ENCODE data around the gene ADGRF5.

Gene ADGRF5, protein sequence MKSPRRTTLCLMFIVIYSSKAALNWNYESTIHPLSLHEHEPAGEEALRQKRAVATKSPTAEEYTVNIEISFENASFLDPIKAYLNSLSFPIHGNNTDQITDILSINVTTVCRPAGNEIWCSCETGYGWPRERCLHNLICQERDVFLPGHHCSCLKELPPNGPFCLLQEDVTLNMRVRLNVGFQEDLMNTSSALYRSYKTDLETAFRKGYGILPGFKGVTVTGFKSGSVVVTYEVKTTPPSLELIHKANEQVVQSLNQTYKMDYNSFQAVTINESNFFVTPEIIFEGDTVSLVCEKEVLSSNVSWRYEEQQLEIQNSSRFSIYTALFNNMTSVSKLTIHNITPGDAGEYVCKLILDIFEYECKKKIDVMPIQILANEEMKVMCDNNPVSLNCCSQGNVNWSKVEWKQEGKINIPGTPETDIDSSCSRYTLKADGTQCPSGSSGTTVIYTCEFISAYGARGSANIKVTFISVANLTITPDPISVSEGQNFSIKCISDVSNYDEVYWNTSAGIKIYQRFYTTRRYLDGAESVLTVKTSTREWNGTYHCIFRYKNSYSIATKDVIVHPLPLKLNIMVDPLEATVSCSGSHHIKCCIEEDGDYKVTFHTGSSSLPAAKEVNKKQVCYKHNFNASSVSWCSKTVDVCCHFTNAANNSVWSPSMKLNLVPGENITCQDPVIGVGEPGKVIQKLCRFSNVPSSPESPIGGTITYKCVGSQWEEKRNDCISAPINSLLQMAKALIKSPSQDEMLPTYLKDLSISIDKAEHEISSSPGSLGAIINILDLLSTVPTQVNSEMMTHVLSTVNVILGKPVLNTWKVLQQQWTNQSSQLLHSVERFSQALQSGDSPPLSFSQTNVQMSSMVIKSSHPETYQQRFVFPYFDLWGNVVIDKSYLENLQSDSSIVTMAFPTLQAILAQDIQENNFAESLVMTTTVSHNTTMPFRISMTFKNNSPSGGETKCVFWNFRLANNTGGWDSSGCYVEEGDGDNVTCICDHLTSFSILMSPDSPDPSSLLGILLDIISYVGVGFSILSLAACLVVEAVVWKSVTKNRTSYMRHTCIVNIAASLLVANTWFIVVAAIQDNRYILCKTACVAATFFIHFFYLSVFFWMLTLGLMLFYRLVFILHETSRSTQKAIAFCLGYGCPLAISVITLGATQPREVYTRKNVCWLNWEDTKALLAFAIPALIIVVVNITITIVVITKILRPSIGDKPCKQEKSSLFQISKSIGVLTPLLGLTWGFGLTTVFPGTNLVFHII (N-terminal part only)

DNA sequence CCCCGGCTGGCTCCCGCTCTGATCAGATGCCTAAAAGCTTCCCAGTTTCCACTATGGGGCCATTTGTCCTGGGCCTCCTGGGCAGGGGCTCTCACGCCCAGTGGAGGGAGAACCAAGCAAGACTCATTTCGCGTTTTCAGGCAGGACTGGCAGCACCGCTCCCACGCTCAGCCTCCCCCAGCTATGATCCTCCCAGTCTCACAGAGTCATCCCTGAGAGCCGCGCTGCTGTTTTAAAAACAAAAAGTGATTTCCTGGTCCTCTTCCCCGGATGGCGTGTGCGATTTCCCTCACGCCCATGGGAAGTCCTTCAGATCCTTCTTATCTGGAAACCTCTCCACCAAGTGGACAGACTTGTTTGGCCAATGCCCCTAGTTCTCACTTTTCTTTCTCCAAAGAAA is at the start of gene ADGRF5:
Gene ADGRF5 (minus strand): TSS at position 208 of the 400 bp plus-strand sequence. CDS start 15,176 bp downstream, outside the sequence.
- DNase-seq, result no peak

GRCh38 chr6:46969206-46969605 is 47.5 kb upstream of the ADGRF5 start:
- DNase-seq, result peak; percentile 7

GRCh38 chr6:46967826-46968349 is 46.1 kb upstream of the ADGRF5 start:
- DNase-seq, result no peak

DNA sequence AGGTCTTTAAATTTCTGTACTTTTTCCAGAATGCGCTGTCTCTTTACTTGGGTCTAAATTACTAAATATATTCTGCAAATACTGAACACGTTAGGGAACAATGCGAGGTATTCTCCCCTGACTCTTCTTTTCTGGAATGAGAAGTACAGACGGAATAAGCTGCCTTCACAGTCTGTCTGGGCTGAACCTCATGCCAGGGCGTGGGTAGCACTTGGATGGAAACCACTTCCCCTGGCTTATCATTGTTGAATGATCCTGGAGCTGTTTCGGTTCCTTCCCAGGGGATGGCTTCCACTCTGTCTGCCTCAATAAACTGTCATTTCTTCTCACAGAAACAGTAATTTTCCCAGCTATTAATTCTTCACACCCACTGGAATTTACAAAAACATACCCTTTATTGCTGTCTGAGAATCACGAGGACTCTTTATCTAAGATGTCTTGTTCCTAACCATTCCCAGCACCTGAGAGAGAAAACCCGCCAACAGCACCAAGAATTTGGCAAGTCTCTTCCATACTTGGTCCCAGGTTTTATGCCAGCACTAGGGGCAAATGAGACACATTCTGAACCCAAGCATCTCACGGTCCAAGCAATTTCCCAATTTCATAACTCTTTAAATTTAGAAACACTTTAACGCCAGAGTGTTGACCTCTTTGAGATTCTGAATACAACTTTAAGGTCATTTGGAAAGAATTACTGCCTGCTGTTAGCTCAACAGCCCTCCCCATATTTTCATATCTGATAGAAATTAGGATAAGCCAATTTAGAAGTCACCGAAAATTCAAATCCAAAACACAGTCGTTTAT is 43.2 kb upstream of the ADGRF5 start:
- DNase-seq, result peak; percentile 16

- DNase-seq, result no peak
Measured at GRCh38 chr6:46963626-46964025, 41.9 kb upstream of the ADGRF5 start.

GRCh38 chr6:46963039-46963438 is 41.3 kb upstream of the ADGRF5 start:
- DNase-seq, result no peak

DNA sequence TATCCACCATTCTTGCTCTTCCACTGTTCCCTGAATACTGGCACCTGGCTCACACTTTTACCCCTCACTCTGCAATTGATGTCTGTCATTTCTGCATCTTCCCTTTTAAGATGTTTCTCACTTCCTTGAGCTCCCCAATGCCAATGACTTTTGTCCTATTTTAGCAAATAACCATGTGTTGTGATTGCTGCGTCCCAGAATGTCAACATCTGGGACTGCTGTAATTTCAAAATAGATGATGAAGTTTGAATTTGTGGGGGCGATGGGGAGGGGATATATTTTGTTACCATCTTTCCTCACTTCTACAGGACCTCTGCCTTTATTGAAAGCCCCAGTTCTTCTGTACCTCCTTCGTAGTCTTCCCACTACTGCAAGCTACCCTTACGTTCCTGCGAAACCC is 40.0 kb upstream of the ADGRF5 start:
- DNase-seq, result peak; percentile 41

GRCh38 chr6:46961232-46961631 is 39.5 kb upstream of the ADGRF5 start:
- peak; percentile 69 for DNase-seq

- DNase-seq, result no peak
Measured at GRCh38 chr6:46959419-46959818, 37.7 kb upstream of the ADGRF5 start.

DNA sequence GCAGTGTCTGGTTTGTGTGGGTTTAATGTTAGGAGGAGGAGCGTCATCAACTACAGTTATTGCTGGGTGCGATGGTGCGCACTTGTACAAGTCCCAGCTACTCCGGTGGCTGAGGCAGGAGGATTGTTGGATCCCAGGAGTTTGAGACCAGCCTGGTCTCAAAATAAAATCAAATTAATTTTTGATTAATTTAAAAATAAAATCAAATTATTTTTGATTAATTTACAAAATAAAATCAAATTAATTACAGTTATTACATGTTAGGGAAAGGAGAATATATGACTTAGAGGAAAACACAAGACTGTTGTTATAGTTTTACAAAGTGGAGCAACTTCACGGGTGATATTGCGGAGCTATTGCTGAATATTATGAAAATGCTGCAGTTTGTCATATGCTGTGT is 34.7 kb upstream of the ADGRF5 start:
- no peak for DNase-seq

DNA sequence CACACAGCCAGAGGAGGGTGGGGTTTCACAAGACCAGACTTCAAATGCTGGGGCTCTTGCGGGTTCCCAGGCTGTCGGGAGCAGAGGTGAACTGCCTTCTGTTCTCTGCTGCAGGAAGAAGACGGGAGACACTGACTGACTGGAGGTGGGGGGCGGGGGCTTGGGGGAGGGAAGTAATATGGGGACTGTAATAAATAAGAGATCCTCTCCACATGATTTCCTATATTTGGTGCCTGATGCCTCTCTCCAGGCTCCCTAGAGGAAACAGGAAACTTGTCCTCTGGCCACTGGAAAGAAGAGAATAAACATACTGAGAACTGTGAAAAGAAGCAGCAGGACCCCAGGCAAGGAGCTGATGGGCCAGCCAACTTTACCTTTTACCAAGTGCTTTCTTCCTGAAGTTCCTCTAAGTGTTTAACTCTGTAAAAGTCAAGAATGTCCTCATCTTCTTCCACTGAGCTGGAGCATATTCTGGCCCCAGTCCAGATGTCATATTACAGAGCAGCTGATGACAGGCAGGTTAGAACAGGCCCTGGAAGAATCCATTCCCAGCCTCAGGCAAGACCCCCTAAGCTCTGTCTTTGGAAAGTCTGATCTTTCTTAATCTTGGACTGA is 33.2 kb upstream of the ADGRF5 start:
- no peak for DNase-seq

GRCh38 chr6:46953921-46954320 is 32.2 kb upstream of the ADGRF5 start:
- DNase-seq, result no peak

DNA sequence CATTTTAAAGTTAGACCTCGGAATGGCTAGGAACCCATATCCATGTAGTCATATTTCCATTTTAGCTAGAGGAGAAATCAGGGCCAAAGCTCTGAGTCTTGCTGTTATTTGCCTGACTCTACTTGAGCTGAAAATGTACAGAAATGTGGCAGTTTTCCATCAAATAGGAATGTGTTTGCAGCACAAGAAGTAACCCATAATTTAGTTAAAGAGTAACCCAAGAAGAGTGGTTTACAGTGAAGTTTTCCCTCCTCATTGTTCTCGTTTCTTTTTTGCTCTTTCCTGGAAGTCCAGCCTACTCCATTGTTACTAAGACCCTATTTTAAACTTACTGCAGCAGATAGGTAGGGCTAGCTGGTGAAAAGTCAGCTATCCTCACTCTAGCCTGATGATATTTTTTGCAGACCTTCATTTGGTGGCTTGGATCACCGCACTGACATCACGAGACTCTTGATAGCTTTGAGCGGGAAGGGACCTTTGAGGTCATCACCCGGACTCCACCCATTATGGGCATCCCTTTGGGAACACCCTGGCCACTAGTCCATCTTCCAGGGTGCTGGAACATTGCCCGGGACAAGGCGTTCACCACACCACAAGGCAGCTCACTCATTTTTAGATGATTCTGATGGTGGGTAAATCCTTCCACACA is 28.0 kb upstream of the ADGRF5 start:
- DNase-seq, result no peak

DNA sequence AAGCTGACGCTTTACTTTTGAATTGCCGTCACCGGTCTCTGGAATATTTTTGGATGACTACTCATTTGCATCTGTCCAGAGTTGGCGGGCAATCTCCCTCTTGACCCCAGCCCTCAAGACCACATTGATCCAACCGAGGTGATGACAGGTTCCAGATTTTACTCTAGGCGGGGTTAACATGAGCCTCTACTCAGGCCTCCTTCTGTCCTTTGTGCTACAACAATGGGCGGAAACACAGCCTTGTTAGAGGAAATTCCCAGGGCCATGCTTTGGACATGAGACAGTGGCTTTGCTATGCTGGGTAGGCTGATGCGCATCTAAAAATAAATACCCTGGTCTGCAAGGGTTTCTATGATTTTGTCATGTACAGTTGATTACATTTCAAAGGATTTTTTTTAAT is 27.0 kb upstream of the ADGRF5 start:
- no peak for DNase-seq

GRCh38 chr6:46947497-46947896 is 25.8 kb upstream of the ADGRF5 start:
- DNase-seq, result no peak

- DNase-seq, result no peak
Measured at GRCh38 chr6:46940433-46941226, 18.9 kb upstream of the ADGRF5 start.

- no peak for DNase-seq
Measured at GRCh38 chr6:46937642-46938041, 15.9 kb upstream of the ADGRF5 start.

DNA sequence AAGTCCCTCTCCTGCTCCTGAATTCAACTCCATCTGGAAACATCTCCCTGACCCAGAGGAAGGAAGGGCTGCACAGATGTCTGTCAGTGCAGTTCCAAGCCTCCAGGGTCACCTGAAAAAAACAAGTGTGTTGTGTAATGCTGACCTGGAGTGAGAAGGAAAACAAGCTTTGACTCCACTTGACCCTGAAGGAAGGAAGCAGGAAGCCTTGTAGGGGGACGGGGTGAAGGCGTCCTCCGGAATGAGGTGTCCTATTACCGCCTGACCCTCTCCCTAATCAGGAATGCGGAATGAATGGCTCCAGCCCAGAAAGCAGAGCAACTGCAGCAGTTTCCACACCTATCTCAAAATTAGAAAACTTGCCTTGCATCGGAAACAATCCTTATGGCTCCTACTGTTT is 13.9 kb upstream of the ADGRF5 start:
- no peak for DNase-seq

DNA sequence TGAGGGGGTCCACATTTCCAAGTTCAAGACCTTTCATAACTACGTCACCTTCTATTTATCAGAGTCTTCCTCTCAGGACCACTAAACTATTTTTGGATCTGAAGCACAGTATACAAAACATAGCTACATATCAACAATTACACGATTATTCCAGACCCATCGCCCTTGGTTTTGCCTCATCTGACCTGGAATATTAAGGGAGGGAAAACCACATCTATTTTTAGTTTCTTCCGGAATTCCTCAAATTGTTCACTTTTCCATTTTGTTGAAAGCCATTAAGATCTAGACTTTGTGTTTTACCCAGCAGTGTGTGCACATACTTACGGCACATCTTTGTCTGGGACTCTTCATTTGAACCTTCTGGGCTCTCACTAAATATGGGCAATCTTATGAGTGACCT is 12.0 kb upstream of the ADGRF5 start:
- DNase-seq, result no peak

Data from inflammatory macrophage treated with lipopolysaccharide for 4 hours (primary cell).